ENCODE data around the gene FAM117B.

The FAM117B gene

DNA sequence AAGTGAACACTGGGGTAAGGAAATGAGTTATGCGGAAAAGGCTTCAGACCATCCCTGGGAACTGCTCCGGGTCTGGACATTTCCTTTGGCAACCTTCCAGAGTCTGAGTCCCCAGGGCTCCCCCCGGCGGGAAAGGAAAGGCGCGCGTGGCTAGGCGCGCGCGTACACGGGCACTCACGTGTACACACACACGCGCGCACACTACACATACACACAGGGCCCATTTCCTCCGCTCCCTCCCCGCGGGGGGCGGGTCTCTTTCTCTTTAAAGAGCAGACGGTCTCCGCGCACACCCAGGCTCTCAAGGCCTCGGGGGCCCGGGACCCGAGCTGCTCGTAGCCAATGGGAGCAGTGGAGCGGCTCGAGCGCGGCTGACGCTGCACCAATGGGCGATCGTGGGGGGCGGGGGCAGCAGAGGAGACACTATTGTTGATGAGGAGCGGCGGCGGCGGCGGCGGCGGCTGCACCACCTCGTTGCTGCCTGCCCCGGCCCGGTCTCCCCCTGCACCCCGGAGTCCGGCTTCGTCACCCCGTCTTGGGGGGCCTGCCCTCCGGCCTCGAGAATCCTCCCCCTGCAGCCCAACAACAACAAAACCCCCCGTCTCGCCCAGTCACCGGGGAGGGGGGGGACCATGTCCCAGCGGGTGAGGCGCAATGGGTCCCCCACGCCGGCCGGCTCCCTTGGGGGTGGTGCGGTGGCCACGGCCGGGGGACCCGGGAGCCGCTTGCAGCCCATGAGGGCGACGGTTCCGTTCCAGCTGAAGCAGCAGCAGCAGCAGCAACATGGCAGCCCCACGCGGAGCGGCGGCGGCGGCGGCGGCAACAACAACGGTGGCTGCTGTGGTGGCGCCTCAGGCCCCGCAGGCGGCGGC is at the start of gene FAM117B:
TSS of gene FAM117B (plus strand) at position 414 of the 872 bp plus-strand sequence. CDS start at position 633, 219 bp downstream.
- DNase-seq (ENCODE audit: extremely low spot score, insufficient read length, low read depth) (peak; percentile 90), FAIRE-seq (peak; percentile 93)

DNA sequence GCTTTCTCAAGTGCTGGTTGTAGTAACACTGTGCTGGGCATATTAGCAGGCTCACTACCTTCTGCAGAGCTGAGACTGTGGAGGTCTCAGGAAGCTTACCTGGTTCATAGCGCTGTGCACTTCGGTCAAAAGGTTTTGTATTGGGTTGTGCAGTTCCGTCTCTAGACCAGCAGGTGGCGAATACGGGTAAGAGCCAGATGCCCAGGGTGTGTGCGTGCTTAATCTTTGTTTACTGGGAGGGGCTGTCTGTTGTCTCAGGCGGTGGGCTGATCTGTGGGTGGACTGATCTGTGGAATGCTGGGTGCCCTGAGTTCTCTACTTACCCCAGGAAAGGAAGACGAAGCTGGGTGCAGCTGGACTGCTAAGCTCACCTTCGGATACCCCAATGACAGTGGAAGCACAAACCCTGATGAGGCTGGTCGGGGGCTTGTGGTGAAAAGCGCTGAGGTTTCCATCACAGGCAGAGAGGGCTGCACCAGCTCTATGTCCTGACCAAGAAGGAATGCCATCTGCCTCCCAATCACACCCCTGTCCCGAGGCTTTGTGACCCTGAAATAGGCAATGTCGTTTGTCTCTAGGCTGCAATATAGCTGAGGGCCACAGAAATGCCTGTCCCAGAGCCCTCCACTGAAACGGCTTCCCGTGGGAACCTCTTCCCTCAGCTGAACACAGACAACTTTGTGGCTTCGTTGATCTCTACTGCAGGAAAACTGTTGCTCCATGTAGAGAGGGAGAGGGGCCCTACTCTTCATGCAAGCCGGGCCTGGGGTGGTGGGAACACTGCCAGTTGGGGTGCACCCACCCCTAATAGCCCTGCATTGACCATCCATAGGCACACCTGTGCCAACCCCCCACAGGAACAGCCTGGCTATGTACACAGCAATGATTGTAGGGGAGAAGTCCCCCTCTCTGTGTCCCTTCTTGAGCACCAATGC is 45.9 kb upstream of the FAM117B start:
- peak; percentile 54 for DNase-seq (ENCODE audit: extremely low spot score, insufficient read length, low read depth)
- FAIRE-seq: peak; percentile 91

DNA sequence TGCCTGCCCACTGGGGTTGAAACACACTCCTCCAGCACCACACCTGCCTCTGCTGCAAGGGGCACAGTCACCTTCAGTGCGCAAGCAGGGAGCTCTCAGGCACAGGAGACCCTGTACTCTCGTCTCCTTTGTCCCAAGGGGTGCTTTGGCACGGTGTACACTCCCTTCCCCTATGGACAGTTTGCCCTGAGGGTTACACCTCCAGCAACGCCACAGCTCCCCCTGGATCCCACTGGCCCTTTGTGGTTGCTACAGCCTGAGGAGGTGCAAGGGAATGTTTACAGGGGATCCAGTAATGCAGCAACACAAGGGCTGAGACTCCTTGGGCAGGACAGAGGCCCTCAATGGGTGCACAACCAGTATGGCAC is 45.2 kb upstream of the FAM117B start:
- DNase-seq (ENCODE audit: extremely low spot score, insufficient read length, low read depth): no peak
- FAIRE-seq: no peak

DNA sequence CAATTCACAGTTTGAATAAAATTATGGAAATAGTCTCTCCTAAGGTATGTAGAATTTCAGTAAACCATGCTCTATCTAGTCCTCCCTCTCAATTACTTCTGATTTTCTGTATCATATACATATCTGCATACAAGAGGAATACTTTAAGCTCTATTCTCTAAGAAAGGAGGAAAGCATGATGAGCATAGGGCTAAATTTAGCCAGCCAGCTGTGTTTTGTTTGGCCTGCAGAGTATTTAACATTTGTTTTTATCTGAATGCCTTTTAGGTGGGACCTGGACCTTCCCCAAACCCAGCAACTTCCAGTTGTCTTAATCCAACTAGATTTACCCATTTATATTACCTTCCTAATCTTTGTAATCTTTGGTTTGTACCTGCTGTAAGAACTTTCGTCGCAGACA is 42.2 kb upstream of the FAM117B start:
- no peak for FAIRE-seq

DNA sequence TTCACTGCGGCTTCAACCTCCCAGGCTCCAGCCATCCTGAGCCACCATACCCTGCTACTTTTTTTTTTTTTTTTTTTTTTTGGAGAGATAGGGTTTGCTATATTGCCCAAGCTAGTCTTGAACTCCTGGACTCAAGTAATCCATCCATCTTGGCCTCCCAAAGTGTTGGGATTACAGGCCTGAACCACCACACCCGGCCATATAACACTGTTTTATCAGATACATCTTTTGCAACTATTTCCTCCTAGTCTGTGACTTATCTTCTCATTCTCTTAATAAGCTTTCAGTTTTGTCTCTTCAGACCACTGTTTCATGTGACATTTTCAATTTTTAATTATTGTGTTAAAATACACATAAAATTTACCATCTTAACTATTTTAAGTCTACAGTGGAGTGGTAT is 35.7 kb upstream of the FAM117B start:
- FAIRE-seq (no peak), DNase-seq (ENCODE audit: extremely low spot score, insufficient read length, low read depth) (no peak)

More for the DNA sequence above, 42.2 kb upstream of the FAM117B start:
- no peak for DNase-seq (ENCODE audit: extremely low spot score, insufficient read length, low read depth)

DNA sequence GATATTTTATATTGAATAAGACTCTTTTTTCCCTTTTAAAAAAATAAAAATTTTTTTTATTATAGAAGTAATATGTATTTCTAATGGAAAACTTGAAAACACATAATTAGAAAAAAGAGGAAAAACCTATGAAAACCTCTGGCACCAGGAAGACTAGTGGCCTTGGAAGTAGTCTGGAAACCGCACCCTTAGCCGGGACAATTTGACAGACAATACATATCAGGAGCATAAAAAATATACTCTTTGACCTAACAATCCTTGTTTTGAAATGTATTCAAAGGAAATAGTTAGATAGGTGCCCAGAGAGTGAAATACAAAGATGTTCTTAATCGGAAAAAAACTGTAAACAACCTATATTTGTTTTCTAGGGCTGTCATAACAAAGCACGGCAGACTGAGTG is 34.9 kb upstream of the FAM117B start:
- DNase-seq (ENCODE audit: extremely low spot score, insufficient read length, low read depth): no peak
- no peak for FAIRE-seq

DNA sequence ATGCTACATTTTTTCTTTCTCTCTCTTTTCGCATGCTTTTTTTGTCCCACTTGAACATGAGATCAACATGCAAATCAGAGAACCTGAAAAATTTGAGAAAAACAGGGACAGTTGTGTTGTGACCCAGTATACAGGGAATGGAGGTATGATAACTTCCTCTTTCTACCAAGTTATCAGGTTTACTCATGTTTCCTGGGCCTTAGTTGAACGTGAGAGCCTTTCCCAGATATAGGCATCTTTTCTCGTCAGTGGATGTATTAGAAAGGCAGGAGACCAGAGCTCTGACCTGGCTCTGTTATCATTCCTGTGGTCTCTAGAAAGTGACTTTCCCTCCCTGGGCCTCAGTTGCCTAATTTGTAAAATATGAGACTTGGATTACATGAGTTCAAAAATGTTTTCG is 30.1 kb upstream of the FAM117B start:
- DNase-seq (ENCODE audit: extremely low spot score, insufficient read length, low read depth): no peak
- peak; percentile 84 for FAIRE-seq

DNA sequence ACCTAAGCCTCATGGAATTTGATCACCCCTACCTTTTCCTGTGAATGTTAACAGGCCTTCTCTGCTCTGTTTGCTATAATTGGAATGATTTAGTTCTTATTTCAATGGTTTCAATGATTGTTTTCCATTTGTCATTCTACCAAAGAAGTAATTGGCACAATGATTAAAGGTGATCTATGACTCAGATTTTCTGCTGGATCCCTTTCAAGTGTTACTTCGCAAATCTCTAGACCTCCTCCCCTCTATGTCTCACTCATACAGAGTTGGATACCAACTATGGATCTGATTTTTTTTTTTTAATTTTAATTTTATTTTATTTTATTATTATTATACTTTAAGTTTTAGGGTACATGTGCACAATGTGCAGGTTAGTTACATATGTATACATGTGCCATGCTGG is 29.6 kb upstream of the FAM117B start:
- FAIRE-seq (no peak), DNase-seq (ENCODE audit: extremely low spot score, insufficient read length, low read depth) (no peak)

DNA sequence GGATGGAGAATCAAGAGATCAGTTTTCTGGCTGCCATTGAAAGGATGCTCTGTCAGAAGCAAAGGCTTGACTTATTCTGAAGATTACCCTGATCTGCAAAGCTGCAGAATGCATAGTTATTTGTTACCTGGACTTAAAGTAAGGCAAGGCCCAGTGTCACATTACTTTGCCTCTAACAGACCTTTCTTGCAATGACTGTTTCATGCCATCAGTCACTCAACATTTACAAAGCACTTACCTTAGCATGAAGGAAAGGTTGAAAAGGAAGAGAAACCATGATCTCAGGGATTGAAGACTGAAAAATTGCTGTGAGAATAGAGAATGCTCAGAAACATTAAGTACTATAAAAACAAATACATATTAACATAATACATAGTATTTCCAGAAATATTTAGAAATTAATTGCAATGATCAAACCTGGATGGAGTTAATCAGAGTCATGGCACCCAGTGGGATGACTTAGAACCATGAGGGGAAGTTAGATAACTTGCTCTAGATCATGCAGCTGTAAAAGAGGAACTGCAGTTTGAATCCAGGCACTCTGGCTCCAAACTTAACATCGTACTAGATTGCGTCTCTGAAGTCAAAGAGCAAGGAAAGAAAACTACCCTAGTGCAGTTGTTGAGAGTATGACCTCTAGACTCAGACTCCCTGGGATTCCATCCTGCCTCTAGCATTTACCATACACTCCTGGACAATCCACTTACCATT is 26.5 kb upstream of the FAM117B start:
- peak; percentile 90 for FAIRE-seq
- no peak for DNase-seq (ENCODE audit: extremely low spot score, insufficient read length, low read depth)

DNA sequence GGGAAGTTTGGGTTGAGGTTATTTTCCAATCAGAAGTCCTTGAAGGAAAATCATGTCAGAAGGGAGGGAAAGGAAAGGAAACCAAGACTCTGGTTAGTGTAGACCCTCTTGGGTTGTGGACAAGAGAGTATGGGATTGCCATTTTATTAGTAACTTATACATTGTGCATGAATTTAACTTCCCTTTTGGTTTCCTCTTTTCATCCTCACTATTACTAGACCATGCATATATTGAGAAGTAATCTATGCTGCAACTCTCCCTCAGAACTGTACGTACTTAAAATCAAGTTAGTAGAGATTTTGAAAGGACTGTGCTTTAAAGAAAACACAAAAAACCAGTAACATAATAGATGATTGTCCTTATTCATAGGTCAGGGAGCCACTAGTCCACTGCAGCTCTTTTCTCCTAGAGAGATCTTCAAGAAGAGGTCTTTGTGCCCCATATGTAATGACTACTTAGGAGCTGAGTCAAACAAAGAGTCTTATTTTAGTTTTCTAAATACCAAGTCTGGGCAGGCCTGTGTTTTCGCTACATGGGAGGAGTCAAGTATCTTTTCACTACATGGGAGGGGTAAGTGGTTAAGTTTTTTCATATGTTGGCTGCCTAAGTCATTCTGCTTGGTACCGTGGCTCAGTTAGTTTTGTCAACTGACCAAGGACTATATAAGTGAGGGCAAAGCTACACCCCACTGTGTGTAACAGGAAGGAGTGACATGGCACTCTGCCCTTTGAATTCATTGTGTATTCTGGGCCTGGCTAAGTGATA is 25.2 kb upstream of the FAM117B start:
- DNase-seq (ENCODE audit: extremely low spot score, insufficient read length, low read depth): peak; percentile 36

DNA sequence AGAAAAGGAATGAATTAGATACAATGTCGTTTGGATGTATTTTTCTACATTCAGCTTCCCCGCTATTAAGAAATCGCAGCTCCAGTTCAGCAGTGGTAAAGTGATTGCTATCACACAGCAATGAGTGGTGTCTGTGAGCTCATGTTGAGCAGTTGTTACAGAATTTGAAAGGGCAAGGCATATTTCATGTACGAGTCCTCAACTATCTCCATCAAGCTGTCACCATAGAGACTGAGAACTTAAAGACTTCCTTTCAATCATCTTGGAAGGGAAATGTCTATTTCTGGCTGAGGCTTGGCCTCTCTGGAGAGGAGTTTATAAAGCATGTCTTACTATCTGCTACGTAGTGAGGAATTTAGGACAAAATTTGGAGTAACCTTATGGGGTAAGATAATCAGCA is 24.4 kb upstream of the FAM117B start:
- DNase-seq (ENCODE audit: extremely low spot score, insufficient read length, low read depth) (no peak), FAIRE-seq (no peak)

More for the DNA sequence above, 25.2 kb upstream of the FAM117B start:
- FAIRE-seq: peak; percentile 95

DNA sequence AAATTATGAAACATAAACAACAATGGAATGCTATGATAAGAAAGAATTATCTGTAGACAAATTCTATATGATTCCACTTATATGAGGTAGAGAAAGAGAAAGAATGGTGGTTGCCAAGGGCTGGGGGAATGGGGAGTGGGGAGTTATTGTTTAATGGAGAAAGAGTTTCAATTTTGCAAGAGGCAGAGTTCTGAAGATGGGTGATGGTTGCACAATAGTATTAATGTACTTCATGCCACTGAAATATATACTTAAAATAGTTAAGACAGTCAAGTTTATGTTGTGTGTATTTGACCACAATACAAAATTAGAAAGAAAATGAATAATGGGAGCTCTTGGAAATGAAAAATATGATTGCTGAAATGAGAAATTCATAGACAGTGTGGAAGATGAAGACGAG is 22.6 kb upstream of the FAM117B start:
- no peak for FAIRE-seq
- DNase-seq (ENCODE audit: extremely low spot score, insufficient read length, low read depth): no peak

DNA sequence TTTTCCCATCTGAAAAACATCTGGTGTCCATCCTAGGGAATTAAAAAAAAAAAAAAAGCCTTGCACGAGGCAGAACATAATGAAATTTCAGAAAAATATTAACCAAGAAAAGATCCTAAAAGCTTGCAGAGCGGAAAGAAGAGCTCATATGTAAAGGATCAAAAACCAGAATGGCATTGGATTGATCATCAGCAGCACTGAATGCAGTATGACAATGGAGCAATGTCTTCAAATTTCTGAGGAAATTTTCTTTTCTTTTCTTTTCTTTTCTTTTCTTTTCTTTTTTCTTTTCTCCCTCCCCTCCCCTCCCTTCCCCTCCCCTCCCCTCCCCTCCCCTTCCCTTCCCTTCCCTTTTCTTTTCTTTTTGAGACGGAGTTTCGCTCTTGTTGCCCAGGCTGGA is 21.3 kb upstream of the FAM117B start:
- no peak for FAIRE-seq
- no peak for DNase-seq (ENCODE audit: extremely low spot score, insufficient read length, low read depth)

DNA sequence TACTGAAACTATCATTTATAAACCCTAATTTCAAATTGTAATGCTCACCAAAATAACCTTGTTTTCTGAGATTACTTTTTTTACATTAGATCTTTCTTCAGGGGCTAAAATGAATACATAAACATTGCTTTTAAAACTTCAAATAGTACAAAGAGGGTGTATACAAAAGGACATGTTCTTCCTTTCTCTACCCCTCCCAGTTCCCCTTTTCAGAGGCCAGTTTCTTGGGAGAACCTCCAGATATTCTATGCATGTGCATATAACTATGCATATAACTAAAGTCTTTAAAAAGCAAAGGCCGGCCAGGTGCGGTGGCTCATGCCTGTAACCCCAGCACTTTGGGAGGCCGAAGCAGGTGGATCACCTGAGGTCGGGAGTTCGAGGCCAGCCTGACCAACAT is 10.6 kb upstream of the FAM117B start:
- FAIRE-seq (no peak), DNase-seq (ENCODE audit: extremely low spot score, insufficient read length, low read depth) (no peak)

DNA sequence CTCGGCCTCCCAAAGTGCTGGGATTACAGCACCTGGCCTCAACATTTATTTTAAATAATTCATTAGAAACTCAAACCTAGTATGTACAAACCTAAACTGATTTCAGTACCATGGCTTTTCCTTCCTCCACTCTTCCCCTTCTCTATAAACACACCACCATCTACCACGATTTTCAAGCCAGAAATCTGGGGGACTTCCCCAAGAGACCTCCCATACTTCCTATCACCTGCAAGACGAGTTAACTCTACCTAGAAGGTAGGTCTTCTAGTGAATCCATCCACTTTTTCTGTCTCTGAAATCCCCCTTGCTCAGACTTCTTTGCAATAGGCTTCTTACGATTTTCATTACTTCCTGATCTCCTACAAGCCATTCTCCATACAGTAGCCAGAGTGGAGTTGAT is 7.7 kb upstream of the FAM117B start:
- DNase-seq (ENCODE audit: extremely low spot score, insufficient read length, low read depth) (no peak), FAIRE-seq (no peak)

DNA sequence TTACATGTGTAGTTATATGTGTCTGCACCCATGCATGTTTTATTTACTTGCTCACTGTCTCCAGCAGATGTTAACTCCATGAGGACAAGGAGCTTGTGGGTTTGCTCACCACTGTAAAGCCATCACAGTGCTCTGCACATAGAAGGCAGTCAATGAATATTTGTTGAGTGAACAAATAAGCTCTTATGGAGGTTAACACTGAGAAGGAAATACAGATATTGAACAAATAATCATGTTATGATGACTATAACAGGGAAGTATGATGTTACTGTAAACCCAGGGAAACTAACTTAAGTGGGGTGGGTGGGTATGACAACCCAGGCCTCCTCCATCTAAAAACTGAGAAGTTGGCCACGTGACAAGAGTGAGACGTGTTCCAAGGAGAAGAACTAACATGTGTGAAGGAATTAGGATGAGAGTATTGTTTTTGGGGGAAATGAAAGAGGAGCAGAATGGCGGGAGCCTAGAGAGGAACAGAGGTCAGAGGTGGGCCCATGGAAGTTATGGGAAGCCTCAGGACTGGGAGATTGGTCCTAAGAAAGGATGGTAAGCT is 6.0 kb upstream of the FAM117B start:
- DNase-seq (ENCODE audit: extremely low spot score, insufficient read length, low read depth) (no peak), FAIRE-seq (no peak)

DNA sequence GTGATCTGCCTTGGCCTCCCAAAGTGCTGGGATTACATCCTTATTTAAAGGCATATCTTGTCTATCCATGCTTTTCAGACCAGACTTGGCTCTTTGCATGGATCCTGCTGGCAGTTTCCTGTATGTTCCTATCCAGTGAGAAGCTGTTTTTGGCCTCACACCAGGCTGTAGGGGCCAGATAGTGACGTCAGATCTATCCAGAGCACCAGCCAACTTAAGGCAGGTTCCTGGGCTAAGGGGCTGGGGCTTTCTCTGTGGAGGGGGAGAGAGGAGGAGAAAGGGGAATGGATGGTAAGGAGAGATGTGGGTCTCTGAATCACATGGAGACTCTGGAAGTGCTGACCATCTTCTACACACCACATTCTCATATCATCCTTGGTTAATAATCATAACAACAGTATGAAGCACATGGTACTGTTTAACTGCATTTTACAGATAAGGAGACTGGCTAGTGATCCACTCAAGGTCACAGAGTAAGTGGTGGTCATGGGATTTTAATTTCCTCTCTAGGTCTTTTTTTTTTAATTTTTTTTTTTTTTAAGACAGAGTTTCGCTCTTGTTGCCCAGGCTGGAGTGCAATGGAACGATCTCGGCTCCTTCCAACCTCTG is 2.0 kb upstream of the FAM117B start:
- FAIRE-seq (no peak), DNase-seq (ENCODE audit: extremely low spot score, insufficient read length, low read depth) (no peak)

DNA sequence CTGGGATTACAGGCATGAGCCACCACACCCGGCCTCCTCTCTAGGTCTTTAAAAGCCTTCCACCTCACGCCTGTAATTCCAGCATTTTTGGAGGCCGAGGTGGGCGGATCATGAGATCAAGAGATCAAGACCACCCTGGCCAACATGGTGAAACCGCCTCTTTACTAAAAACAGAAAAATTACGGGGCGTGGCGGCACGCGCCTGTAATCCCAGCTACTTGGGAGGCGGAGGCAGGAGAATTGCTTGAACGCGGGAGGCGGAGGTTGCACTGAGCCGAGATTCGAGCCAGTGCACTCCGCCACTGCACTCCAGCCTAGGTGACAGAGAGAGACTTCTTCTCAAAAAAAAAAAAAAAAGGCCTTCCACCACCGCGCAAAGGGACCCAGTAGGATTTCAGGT is 1.3 kb upstream of the FAM117B start:
- DNase-seq (ENCODE audit: extremely low spot score, insufficient read length, low read depth) (no peak), FAIRE-seq (no peak)

All from GM18507 (cell line).